ENCODE results near the gene PPP1R14C.
"Not testable (repeated sequence)": the region's sequence is repeated elsewhere in the genome, so short reads cannot be mapped to it uniquely, and the experiment has no call there.

The PPP1R14C gene

GRCh38 chr6:150238846-150239407, 96.1 kb downstream of the PPP1R14C start:
- no peak overlapping the region for H2BK15ac ChIP-seq (ENCODE audit: low read length)
- H2AK5ac ChIP-seq (ENCODE audit: low read depth, low read length), result no peak overlapping the region
- no peaks in the 10 kb centered on the region for H3K79me1 ChIP-seq (ENCODE audit: low read depth, low read length)
- no peaks in the 10 kb centered on the region for H3K27me3 ChIP-seq (ENCODE audit: control insufficient read depth in 3 of 3, insufficient read depth in 3 of 3, low read depth in 1 of 3, low read length in 3 of 3)
- no peak overlapping the region for H3K18ac ChIP-seq (ENCODE audit: low read length)
- no peak overlapping the region for H2AFZ ChIP-seq (ENCODE audit: low read length)
- H2BK120ac ChIP-seq (ENCODE audit: low read depth, low read length), result no peak overlapping the region
- no peak for DNase-seq (ENCODE audit: low spot score)
- H3K27ac ChIP-seq (replicated peaks; ENCODE audit: low read length), result no peak overlapping the region
- H3K4me2 ChIP-seq (ENCODE audit: insufficient read depth, low read length, poor library complexity, severe bottlenecking), result no peak overlapping the region
- H4K8ac ChIP-seq (ENCODE audit: low read depth, low read length), result no peak overlapping the region
- H3K23ac ChIP-seq (ENCODE audit: low read depth, low read length, poor library complexity), result no peak overlapping the region
- no CpG with 5 or more reads among the region's 6 CpGs for WGBS, 2 donors (ENCODE audit: extremely low coverage in 2 of 2, insufficient read length in 2 of 2, insufficient replicate concordance in 1 of 2)
- H2BK5ac ChIP-seq (ENCODE audit: low read length), result no peak overlapping the region
- no peak overlapping the region for H2BK12ac ChIP-seq (ENCODE audit: low read length)
- no peak overlapping the region for H4K91ac ChIP-seq (ENCODE audit: low read depth, low read length, poor library complexity)
- H3K4me1 ChIP-seq (ENCODE audit: control insufficient read depth in 2 of 2, insufficient read depth in 1 of 2, low read depth in 1 of 2, low read length in 2 of 2), result no peaks in the 10 kb centered on the region
- peaks cover 0 to 16% of the 10 kb centered on the region in 2 donors for H3K9me3 ChIP-seq (replicated peaks in 1 of 2; ENCODE audit: control insufficient read depth in 2 of 2, insufficient read depth in 1 of 2, low read depth in 1 of 2, low read length in 2 of 2)
- peaks cover 0 to 2% of the 10 kb centered on the region in 2 donors for H3K36me3 ChIP-seq (replicated peaks in 1 of 2; ENCODE audit: control insufficient read depth in 2 of 2, insufficient read depth in 2 of 2, low read length in 2 of 2)
- no peak overlapping the region for H3K4me3 ChIP-seq (ENCODE audit: low read length in 2 of 2)
- H3K9ac ChIP-seq (ENCODE audit: low read depth, low read length, poor library complexity), result no peak overlapping the region
- H3K4ac ChIP-seq (ENCODE audit: low read length), result no peak overlapping the region
- H3K14ac ChIP-seq (ENCODE audit: low read length), result no peak overlapping the region

GRCh38 chr6:150241756-150242155, 98.9 kb downstream of the PPP1R14C start:
- H3K27me3 ChIP-seq (ENCODE audit: control insufficient read depth in 3 of 3, insufficient read depth in 3 of 3, low read depth in 1 of 3, low read length in 3 of 3); H2AK5ac ChIP-seq (ENCODE audit: low read depth, low read length); H2BK12ac ChIP-seq (ENCODE audit: low read length); H4K91ac ChIP-seq (ENCODE audit: low read depth, low read length, poor library complexity); H2BK120ac ChIP-seq (ENCODE audit: low read depth, low read length); H3K9ac ChIP-seq (ENCODE audit: low read depth, low read length, poor library complexity); H3K4me2 ChIP-seq (ENCODE audit: insufficient read depth, low read length, poor library complexity, severe bottlenecking); H3K79me1 ChIP-seq (ENCODE audit: low read depth, low read length); H2AFZ ChIP-seq (ENCODE audit: low read length); H3K4me1 ChIP-seq (ENCODE audit: control insufficient read depth in 2 of 2, insufficient read depth in 1 of 2, low read depth in 1 of 2, low read length in 2 of 2); H3K4ac ChIP-seq (ENCODE audit: low read length); H2BK5ac ChIP-seq (ENCODE audit: low read length); H3K4me3 ChIP-seq (ENCODE audit: low read length in 2 of 2); H3K14ac ChIP-seq (ENCODE audit: low read length); H2BK15ac ChIP-seq (ENCODE audit: low read length); H3K23ac ChIP-seq (ENCODE audit: low read depth, low read length, poor library complexity); H3K36me3 ChIP-seq (replicated peaks in 1 of 2; ENCODE audit: control insufficient read depth in 2 of 2, insufficient read depth in 2 of 2, low read length in 2 of 2); H3K27ac ChIP-seq (replicated peaks; ENCODE audit: low read length); DNase-seq (ENCODE audit: low spot score); H4K8ac ChIP-seq (ENCODE audit: low read depth, low read length); H3K18ac ChIP-seq (ENCODE audit: low read length): not testable (repeated sequence)
- H3K9me3 ChIP-seq (replicated peaks in 1 of 2; ENCODE audit: control insufficient read depth in 2 of 2, insufficient read depth in 1 of 2, low read depth in 1 of 2, low read length in 2 of 2), result peaks cover 0 to 16% of the 10 kb centered on the region in 2 donors
- WGBS, 2 donors (ENCODE audit: extremely low coverage in 2 of 2, insufficient read length in 2 of 2, insufficient replicate concordance in 1 of 2), result no CpG with 5 or more reads among the region's 5 CpGs

- Histone ChIP-seq H4K8ac (ENCODE audit: low read depth, low read length) (no peak overlapping the region), H3K4me1 (ENCODE audit: control insufficient read depth in 2 of 2, insufficient read depth in 1 of 2, low read depth in 1 of 2, low read length in 2 of 2) (peaks cover 2 to 4% of the 10 kb centered on the region in 2 donors), H3K18ac (ENCODE audit: low read length) (no peak overlapping the region), H3K4me3 (ENCODE audit: low read length in 2 of 2) (no peak overlapping the region), H3K4ac (ENCODE audit: low read length) (no peak overlapping the region), H3K27ac (replicated peaks; ENCODE audit: low read length) (no peak overlapping the region), H2BK120ac (ENCODE audit: low read depth, low read length) (no peak overlapping the region), H3K79me1 (ENCODE audit: low read depth, low read length) (no peaks in the 10 kb centered on the region), H3K23ac (ENCODE audit: low read depth, low read length, poor library complexity) (no peak overlapping the region), H3K27me3 (ENCODE audit: control insufficient read depth in 3 of 3, insufficient read depth in 3 of 3, low read depth in 1 of 3, low read length in 3 of 3) (peaks cover 0 to 2% (median 0%) of the 10 kb centered on the region in 3 experiments), H2BK5ac (ENCODE audit: low read length) (no peak overlapping the region), H4K91ac (ENCODE audit: low read depth, low read length, poor library complexity) (no peak overlapping the region), H3K14ac (ENCODE audit: low read length) (no peak overlapping the region), H2BK15ac (ENCODE audit: low read length) (no peak overlapping the region), H3K9ac (ENCODE audit: low read depth, low read length, poor library complexity) (no peak overlapping the region), H3K36me3 (replicated peaks in 1 of 2; ENCODE audit: control insufficient read depth in 2 of 2, insufficient read depth in 2 of 2, low read length in 2 of 2) (peaks cover 0 to 2% of the 10 kb centered on the region in 2 donors), H3K4me2 (ENCODE audit: insufficient read depth, low read length, poor library complexity, severe bottlenecking) (no peak overlapping the region), H2BK12ac (ENCODE audit: low read length) (no peak overlapping the region), H2AFZ (ENCODE audit: low read length) (no peak overlapping the region), H2AK5ac (ENCODE audit: low read depth, low read length) (no peak overlapping the region), H3K9me3 (replicated peaks in 1 of 2; ENCODE audit: control insufficient read depth in 2 of 2, insufficient read depth in 1 of 2, low read depth in 1 of 2, low read length in 2 of 2) (peaks cover 2 to 32% of the 10 kb centered on the region in 2 donors)
- WGBS, 2 donors (ENCODE audit: extremely low coverage in 2 of 2, insufficient read length in 2 of 2, insufficient replicate concordance in 1 of 2), result no CpG with 5 or more reads among the region's 2 CpGs
- DNase-seq (ENCODE audit: low spot score), result no peak
Observed at GRCh38 chr6:150243620-150244314, 100.9 kb downstream of the PPP1R14C start.

GRCh38 chr6:150245148-150245935, 102.5 kb downstream of the PPP1R14C start:
- peaks cover 0 to 18% of the 10 kb centered on the region in 2 donors for H3K36me3 ChIP-seq (replicated peaks in 1 of 2; ENCODE audit: control insufficient read depth in 2 of 2, insufficient read depth in 2 of 2, low read length in 2 of 2)
- DNase-seq (ENCODE audit: low spot score), result no peak
- no peak overlapping the region for H2BK12ac ChIP-seq (ENCODE audit: low read length)
- peaks cover 2 to 25% of the 10 kb centered on the region in 2 donors for H3K9me3 ChIP-seq (replicated peaks in 1 of 2; ENCODE audit: control insufficient read depth in 2 of 2, insufficient read depth in 1 of 2, low read depth in 1 of 2, low read length in 2 of 2)
- no peak overlapping the region for H3K4me2 ChIP-seq (ENCODE audit: insufficient read depth, low read length, poor library complexity, severe bottlenecking)
- H3K18ac ChIP-seq (ENCODE audit: low read length), result peak overlapping the region; percentile 60
- no peak overlapping the region for H4K8ac ChIP-seq (ENCODE audit: low read depth, low read length)
- H3K9ac ChIP-seq (ENCODE audit: low read depth, low read length, poor library complexity), result no peak overlapping the region
- H2BK5ac ChIP-seq (ENCODE audit: low read length), result no peak overlapping the region
- H2BK15ac ChIP-seq (ENCODE audit: low read length), result peak overlapping the region; percentile 47
- no peak overlapping the region for H2AK5ac ChIP-seq (ENCODE audit: low read depth, low read length)
- peaks cover 0 to 2% (median 0%) of the 10 kb centered on the region in 3 experiments for H3K27me3 ChIP-seq (ENCODE audit: control insufficient read depth in 3 of 3, insufficient read depth in 3 of 3, low read depth in 1 of 3, low read length in 3 of 3)
- H3K14ac ChIP-seq (ENCODE audit: low read length), result no peak overlapping the region
- no peak overlapping the region for H4K91ac ChIP-seq (ENCODE audit: low read depth, low read length, poor library complexity)
- H3K27ac ChIP-seq (replicated peaks; ENCODE audit: low read length), result no peak overlapping the region
- H3K4ac ChIP-seq (ENCODE audit: low read length), result no peak overlapping the region
- H2AFZ ChIP-seq (ENCODE audit: low read length), result no peak overlapping the region
- no CpG with 5 or more reads among the region's 6 CpGs for WGBS, 2 donors (ENCODE audit: extremely low coverage in 2 of 2, insufficient read length in 2 of 2, insufficient replicate concordance in 1 of 2)
- H3K23ac ChIP-seq (ENCODE audit: low read depth, low read length, poor library complexity), result no peak overlapping the region
- no peak overlapping the region for H2BK120ac ChIP-seq (ENCODE audit: low read depth, low read length)
- H3K4me1 ChIP-seq (ENCODE audit: control insufficient read depth in 2 of 2, insufficient read depth in 1 of 2, low read depth in 1 of 2, low read length in 2 of 2), result peaks cover 2 to 4% of the 10 kb centered on the region in 2 donors
- H3K79me1 ChIP-seq (ENCODE audit: low read depth, low read length), result no peaks in the 10 kb centered on the region
- H3K4me3 ChIP-seq (ENCODE audit: low read length in 2 of 2), result no peak overlapping the region
